HepG2 (cell line): Measurements from ENCODE around the gene MTRF1. TPM values are rescaled to one million over a fixed set of nuclear protein-coding genes. Genes with fewer than 3 reads are reported as not detected.

Source experiments
- ARID5B ChIP-seq: IDR thresholded peaks from 2 replicates; pipeline ENCODE4 v1.4.0; 2020; ENCODE audit warnings: mild to moderate bottlenecking, missing genetic modification reagents
- CHD4 ChIP-seq: fragments of 200-600 bp; sonication (generic); IDR thresholded peaks from 2 replicates; pipeline ENCODE4 v1.7.0; 2017; ENCODE audit warnings: mild to moderate bottlenecking, low read length, borderline replicate concordance
- FOXP1 ChIP-seq, 2 experiments: fragments of 450-650 bp in 1 of 2; IDR thresholded peaks; 2 replicates each; pipeline ENCODE4 v1.6.1; 2017 to 2018; ENCODE audit warnings: antibody characterized with exemption in 1 of 2
- IKZF1 ChIP-seq: fragments of 450-650 bp; IDR thresholded peaks from 2 replicates; pipeline ENCODE4 v1.7.1; 2016
- JUNB ChIP-seq: sonication (generic); formaldehyde crosslinking; IDR thresholded peaks from 2 replicates; pipeline ENCODE4 v1.8.0; 2022; ENCODE audit warnings: missing genetic modification reagents, mild to moderate bottlenecking, borderline replicate concordance
- MBD4 ChIP-seq: IDR thresholded peaks from 2 replicates; pipeline ENCODE4 v1.6.1; 2012; ENCODE audit warnings: low read length, inconsistent platforms, borderline replicate concordance
- NFRKB ChIP-seq: fragments of 450-650 bp; IDR thresholded peaks from 2 replicates; pipeline ENCODE4 v1.6.1; 2017
- NONO ChIP-seq, 2 experiments: fragments of 450-650 bp in 1 of 2; sonication (generic) in 1 of 2; formaldehyde crosslinking in 1 of 2; IDR thresholded peaks in 1 of 2; conservative IDR thresholded peaks in 1 of 2; 2 replicates each; pipeline versions ENCODE4 v1.6.1 to v1.8.0; 2017 to 2022; ENCODE audit warnings: mild to moderate bottlenecking in 1 of 2, missing genetic modification reagents in 1 of 2, moderate library complexity in 1 of 2
- POLR2AphosphoS5 ChIP-seq: IDR thresholded peaks from 2 replicates; pipeline ENCODE4 v1.6.1; 2012; ENCODE audit warnings: low read depth, low read length
- SMYD3 ChIP-seq: sonication (generic); formaldehyde crosslinking; IDR thresholded peaks from 2 replicates; pipeline ENCODE4 v1.8.1; 2023; ENCODE audit warnings: mild to moderate bottlenecking, missing genetic modification reagents
- TFDP1 ChIP-seq: IDR thresholded peaks from 2 replicates; pipeline ENCODE4 v1.6.1; 2016; ENCODE audit warnings: missing compliant biosample characterization, missing genetic modification reagents, borderline replicate concordance
- ZNF12 ChIP-seq: sonication (generic); formaldehyde crosslinking; IDR thresholded peaks from 2 replicates; pipeline ENCODE4 v1.5.0; 2020; ENCODE audit warnings: missing genetic modification reagents
- ZNF136 ChIP-seq: sonication (generic); formaldehyde crosslinking; IDR thresholded peaks from 2 replicates; pipeline ENCODE4 v1.8.1; 2022; ENCODE audit warnings: low read depth, mild to moderate bottlenecking, moderate library complexity, missing genetic modification reagents
- ZNF143 ChIP-seq: sonication (generic); formaldehyde crosslinking; IDR thresholded peaks from 2 replicates; pipeline ENCODE4 v1.4.0; 2020; ENCODE audit warnings: missing genetic modification reagents
- ZNF205 ChIP-seq: IDR thresholded peaks from 2 replicates; pipeline ENCODE4 v1.6.1; 2018; ENCODE audit warnings: missing biosample characterization, missing genetic modification reagents
- ZNF496 ChIP-seq: sonication (generic); formaldehyde crosslinking; IDR thresholded peaks from 2 replicates; pipeline ENCODE4 v1.8.1; 2023; ENCODE audit warnings: mild to moderate bottlenecking, moderate library complexity, missing genetic modification reagents; ENCODE audit not compliant: insufficient replicate concordance
- ZNF577 ChIP-seq: sonication (generic); formaldehyde crosslinking; IDR thresholded peaks from 2 replicates; pipeline ENCODE4 v1.4.0; 2020; ENCODE audit warnings: mild to moderate bottlenecking, low read depth, missing genetic modification reagents, borderline replicate concordance
- ZNF709 ChIP-seq: sonication (generic); formaldehyde crosslinking; IDR thresholded peaks from 2 replicates; pipeline ENCODE4 v1.5.0; 2020; ENCODE audit warnings: mild to moderate bottlenecking, missing genetic modification reagents
- ZNF713 ChIP-seq: sonication (generic); formaldehyde crosslinking; IDR thresholded peaks from 2 replicates; pipeline ENCODE4 v1.4.0; 2020; ENCODE audit warnings: mild to moderate bottlenecking, missing genetic modification reagents
- ZNF777 ChIP-seq: sonication (generic); formaldehyde crosslinking; IDR thresholded peaks from 2 replicates; pipeline ENCODE4 v1.4.0; 2020; ENCODE audit warnings: missing genetic modification reagents
- polyA plus RNA-seq, 8 experiments: library from polyadenylated mRNA; depleted of rRNA in 3 of 8; stranded (reverse) in 7 of 8; unstranded in 1 of 8; fragments of >200 nt; fragmentation: Illumina TruSeq in 4 of 8; extraction: Trizol in 4 of 8; gene quantifications; 2 replicates each; pipeline versions ENCODE4 v1.2.1 to v1.2.3, GENCODE V29; 2011 to 2016; ENCODE audit warnings: low read depth in 4 of 8, missing spikeins in 1 of 8, mixed read lengths in 1 of 8; ENCODE audit not compliant: insufficient read depth in 1 of 8
- total RNA-seq, 5 experiments: library from RNA; depleted of rRNA; stranded (reverse); fragments of >200 nt; fragmentation: Illumina TruSeq; extraction: Trizol; gene quantifications; 2 replicates each; pipeline ENCODE4 v1.2.3, GENCODE V29; 2016; ENCODE audit warnings: low read depth in 1 of 5
- TF ChIP-seq, protein P1 (sequence below): sonication (generic); formaldehyde crosslinking; IDR thresholded peaks from 2 replicates; pipeline ENCODE4 v1.9.0; 2021; ENCODE audit warnings: missing genetic modification reagents, borderline replicate concordance

Gene MTRF1
- total and polyA plus RNA-seq, 2 of the 13 experiments (the other 11 are each of a cell fraction or from before 2014, with no cell fraction given) = 21.6 to 27.2 TPM

- peak; percentile 56; the same call in 1 of the 2 replicates for TF ChIP-seq ZNF777 (CRISPR knock-in tag)
- no peak for TF ChIP-seq FOXP1 (IDR thresholded peaks at IDR 0.05)
- TF ChIP-seq FOXP1 (CRISPR knock-in tag; IDR thresholded peaks at IDR 0.05) = no peak
- TF ChIP-seq SMYD3 (CRISPR knock-in tag) = no peak; the same call in 1 of the 2 replicates
- no peak for TF ChIP-seq ZNF136 (CRISPR knock-in tag)
- TF ChIP-seq ZNF709 (CRISPR knock-in tag) = no peak
- no peak for TF ChIP-seq NFRKB
- no peak for TF ChIP-seq IKZF1
- TF ChIP-seq ZNF205 = peak; percentile 78
- TF ChIP-seq MBD4 = no peak
- no peak for TF ChIP-seq ZNF496
- TF ChIP-seq, protein P1, sequence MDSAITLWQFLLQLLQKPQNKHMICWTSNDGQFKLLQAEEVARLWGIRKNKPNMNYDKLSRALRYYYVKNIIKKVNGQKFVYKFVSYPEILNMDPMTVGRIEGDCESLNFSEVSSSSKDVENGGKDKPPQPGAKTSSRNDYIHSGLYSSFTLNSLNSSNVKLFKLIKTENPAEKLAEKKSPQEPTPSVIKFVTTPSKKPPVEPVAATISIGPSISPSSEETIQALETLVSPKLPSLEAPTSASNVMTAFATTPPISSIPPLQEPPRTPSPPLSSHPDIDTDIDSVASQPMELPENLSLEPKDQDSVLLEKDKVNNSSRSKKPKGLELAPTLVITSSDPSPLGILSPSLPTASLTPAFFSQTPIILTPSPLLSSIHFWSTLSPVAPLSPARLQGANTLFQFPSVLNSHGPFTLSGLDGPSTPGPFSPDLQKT (CRISPR knock-in tag) = peak; percentile 46
- no peak; the same call in 1 of the 2 replicates for TF ChIP-seq JUNB (CRISPR knock-in tag)
- no peak for TF ChIP-seq ZNF713 (CRISPR knock-in tag)
- TF ChIP-seq CHD4 = no peak
- no peak for TF ChIP-seq ZNF577 (CRISPR knock-in tag)
- TF ChIP-seq NONO (IDR thresholded peaks at IDR 0.05) = no peak
- TF ChIP-seq NONO (CRISPR knock-in tag; conservative IDR thresholded peaks at IDR 0.05) = peak; percentile 89
- TF ChIP-seq ZNF12 (CRISPR knock-in tag) = no peak
- TF ChIP-seq ZNF143 (CRISPR knock-in tag) = peak; percentile 99
- peak; percentile 67 for TF ChIP-seq ARID5B
- peak; percentile 78 for TF ChIP-seq POLR2AphosphoS5
- TF ChIP-seq TFDP1 = peak; percentile 87; the same call in 1 of the 2 replicates
Measured at GRCh38 chr13:41193919-41194824, 69.2 kb downstream of the MTRF1 start, which contains the start of gene KBTBD7 (continued).
